OCI-LY7 (cell line): Measurements from ENCODE around the gene ITGA5.

ENCODE experiments used
- EZH2phosphoT487 ChIP-seq: fragments of 200-600 bp; sonication (generic); IDR thresholded peaks from 2 replicates; pipeline ENCODE4 v1.6.1; 2018; ENCODE audit warnings: low read depth, borderline replicate concordance, mild to moderate bottlenecking, mixed run types, antibody characterized with exemption, low read length, moderate library complexity, mixed read lengths
- TF ChIP-seq, protein P1 (sequence below): fragments of 200-600 bp; sonication (generic); conservative IDR thresholded peaks from 2 replicates; pipeline ENCODE4 v1.5.1; 2014; ENCODE audit warnings: mild to moderate bottlenecking, antibody characterized with exemption, low read length, moderate library complexity, mixed read lengths

DNA sequence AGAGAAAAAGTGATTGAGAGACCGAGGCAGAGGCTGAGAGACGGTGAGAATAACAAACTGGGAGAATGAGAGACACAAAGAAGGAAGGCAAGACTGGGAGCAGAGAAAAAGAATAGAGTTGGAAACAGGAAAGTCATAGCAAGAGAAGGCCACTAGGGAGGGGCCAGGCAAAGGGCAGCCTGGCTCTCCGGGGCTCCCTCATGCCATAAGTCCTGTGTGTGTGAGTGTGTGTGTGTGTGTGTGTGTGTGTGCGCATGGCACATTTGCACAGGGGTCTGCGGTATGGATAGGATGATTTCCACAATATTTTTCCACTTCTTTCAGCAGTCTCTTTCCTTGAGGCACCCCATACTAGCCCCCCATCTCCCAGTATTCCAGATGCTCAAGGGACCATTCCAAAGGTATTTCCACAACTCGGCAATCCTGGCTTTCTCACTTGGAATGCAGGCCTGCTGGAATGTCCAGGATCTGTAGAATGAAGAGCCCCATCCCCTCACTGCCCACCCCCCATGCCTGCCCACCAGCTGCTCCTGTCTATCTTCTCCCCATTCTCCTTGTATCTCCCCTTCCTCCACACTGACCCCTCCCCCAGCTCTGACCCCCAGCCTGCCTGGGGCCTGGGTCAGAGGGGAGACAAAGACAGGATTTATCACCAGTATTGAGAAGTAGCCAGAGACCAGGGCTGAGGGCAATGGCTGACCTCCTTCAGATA is 63.8 kb downstream of the ITGA5 start:
- TF ChIP-seq, protein P1, sequence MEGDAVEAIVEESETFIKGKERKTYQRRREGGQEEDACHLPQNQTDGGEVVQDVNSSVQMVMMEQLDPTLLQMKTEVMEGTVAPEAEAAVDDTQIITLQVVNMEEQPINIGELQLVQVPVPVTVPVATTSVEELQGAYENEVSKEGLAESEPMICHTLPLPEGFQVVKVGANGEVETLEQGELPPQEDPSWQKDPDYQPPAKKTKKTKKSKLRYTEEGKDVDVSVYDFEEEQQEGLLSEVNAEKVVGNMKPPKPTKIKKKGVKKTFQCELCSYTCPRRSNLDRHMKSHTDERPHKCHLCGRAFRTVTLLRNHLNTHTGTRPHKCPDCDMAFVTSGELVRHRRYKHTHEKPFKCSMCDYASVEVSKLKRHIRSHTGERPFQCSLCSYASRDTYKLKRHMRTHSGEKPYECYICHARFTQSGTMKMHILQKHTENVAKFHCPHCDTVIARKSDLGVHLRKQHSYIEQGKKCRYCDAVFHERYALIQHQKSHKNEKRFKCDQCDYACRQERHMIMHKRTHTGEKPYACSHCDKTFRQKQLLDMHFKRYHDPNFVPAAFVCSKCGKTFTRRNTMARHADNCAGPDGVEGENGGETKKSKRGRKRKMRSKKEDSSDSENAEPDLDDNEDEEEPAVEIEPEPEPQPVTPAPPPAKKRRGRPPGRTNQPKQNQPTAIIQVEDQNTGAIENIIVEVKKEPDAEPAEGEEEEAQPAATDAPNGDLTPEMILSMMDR, result no peak
- no peak for TF ChIP-seq EZH2phosphoT487
